HG03565 (cell line): ENCODE data around the gene RIPK4.
"Not testable (repeated sequence)": the region's sequence is repeated elsewhere in the genome, so short reads cannot be mapped to it uniquely, and the experiment has no call there.

Experiments used
- ATAC-seq: cut with Tn5 transposase; IDR thresholded peaks from one replicate; pipeline ENCODE4 v1.9.1; 2021; ENCODE audit warnings: mild to moderate bottlenecking, moderate library complexity; ENCODE audit not compliant: unreplicated experiment

The RIPK4 gene

GRCh38 chr21:41796476-41797080 lies 29.7 kb upstream of the RIPK4 start:
- no peak for ATAC-seq

- no peak for ATAC-seq
Observed at GRCh38 chr21:41795726-41796125, 28.9 kb upstream of the RIPK4 start.

- no peak for ATAC-seq
Observed at GRCh38 chr21:41794600-41794999, 27.7 kb upstream of the RIPK4 start.

- ATAC-seq: no peak
Observed at GRCh38 chr21:41792711-41793110, 25.9 kb upstream of the RIPK4 start.

- ATAC-seq: no peak
Observed at GRCh38 chr21:41786509-41786987, 19.7 kb upstream of the RIPK4 start.

GRCh38 chr21:41785262-41785661 lies 18.4 kb upstream of the RIPK4 start:
- ATAC-seq: not testable (repeated sequence)

GRCh38 chr21:41784456-41785102 lies 17.7 kb upstream of the RIPK4 start:
- no peak for ATAC-seq

GRCh38 chr21:41783476-41784180 lies 16.8 kb upstream of the RIPK4 start:
- no peak for ATAC-seq

- no peak for ATAC-seq
Observed at GRCh38 chr21:41781050-41781410, 14.2 kb upstream of the RIPK4 start.

- ATAC-seq: no peak
Observed at GRCh38 chr21:41780337-41781049, 13.6 kb upstream of the RIPK4 start.

- no peak for ATAC-seq
Observed at GRCh38 chr21:41779659-41780058, 12.8 kb upstream of the RIPK4 start.

GRCh38 chr21:41778930-41779600 lies 12.2 kb upstream of the RIPK4 start:
- ATAC-seq: no peak

- no peak for ATAC-seq
Observed at GRCh38 chr21:41777951-41778815, 11.3 kb upstream of the RIPK4 start.

GRCh38 chr21:41776778-41777177 lies 9.9 kb upstream of the RIPK4 start:
- no peak for ATAC-seq

- ATAC-seq: no peak
Observed at GRCh38 chr21:41775149-41775472, 8.3 kb upstream of the RIPK4 start.

- no peak for ATAC-seq
Observed at GRCh38 chr21:41774467-41775148, 7.8 kb upstream of the RIPK4 start.

GRCh38 chr21:41772351-41773080 lies 5.7 kb upstream of the RIPK4 start:
- ATAC-seq: no peak

GRCh38 chr21:41771625-41771945 lies 4.7 kb upstream of the RIPK4 start:
- ATAC-seq: no peak
